Mesenchymal stem cell (in vitro differentiated cells and primary cell): ENCODE measurements around the gene NLRP3.
A peak's percentile ranks its signal among the peaks of the same experiment; 100 is the strongest.

Experiments
- DNase-seq: peaks from one replicate; pipeline ENCODE4 v3.0.0-alpha.2; 2013
- H2AFZ ChIP-seq: one replicate; pipeline ENCODE4 v1.6.1; 2013; ENCODE audit warnings: low read depth, mild to moderate bottlenecking, control low read depth, inconsistent platforms, low read length, moderate library complexity
- H2AK5ac ChIP-seq: 2 replicates; pipeline ENCODE4 v1.6.1; 2013; ENCODE audit warnings: low read length, moderate library complexity, mild to moderate bottlenecking, inconsistent platforms; ENCODE audit not compliant: severe bottlenecking
- H2BK120ac ChIP-seq: one replicate; pipeline ENCODE4 v1.6.1; 2013; ENCODE audit warnings: low read depth, mild to moderate bottlenecking, inconsistent platforms, low read length, moderate library complexity
- H2BK12ac ChIP-seq, 2 experiments: one replicate each; pipeline ENCODE4 v1.6.1; 2013; ENCODE audit warnings: inconsistent platforms in 2 of 2, low read length in 2 of 2, mild to moderate bottlenecking in 2 of 2, moderate library complexity in 2 of 2, control low read depth in 1 of 2
- H2BK15ac ChIP-seq: one replicate; pipeline ENCODE4 v1.6.1; 2013; ENCODE audit warnings: mild to moderate bottlenecking, low read depth, inconsistent platforms; ENCODE audit not compliant: poor library complexity, severe bottlenecking
- H2BK5ac ChIP-seq: 2 replicates; pipeline ENCODE4 v1.6.1; 2013; ENCODE audit warnings: low read depth, mild to moderate bottlenecking, low read length, control low read depth, inconsistent platforms; ENCODE audit not compliant: poor library complexity, severe bottlenecking
- H3K14ac ChIP-seq, 2 experiments: one replicate each; pipeline ENCODE4 v1.6.1; 2013; ENCODE audit warnings: inconsistent platforms in 2 of 2, low read length in 2 of 2, control low read depth in 1 of 2, mild to moderate bottlenecking in 1 of 2, moderate library complexity in 1 of 2
- H3K18ac ChIP-seq, 2 experiments: one replicate each; pipeline ENCODE4 v1.6.1; 2013; ENCODE audit warnings: inconsistent platforms in 2 of 2, low read length in 2 of 2, control low read depth in 1 of 2, low read depth in 1 of 2, mild to moderate bottlenecking in 1 of 2
- H3K23ac ChIP-seq, 2 experiments: one replicate each; pipeline ENCODE4 v1.6.1; 2013; ENCODE audit warnings: inconsistent platforms in 2 of 2, low read length in 2 of 2, mild to moderate bottlenecking in 2 of 2, moderate library complexity in 2 of 2, control low read depth in 1 of 2
- H3K27ac ChIP-seq: 2 replicates; pipeline ENCODE4 v1.5.1; 2013; ENCODE audit warnings: mild to moderate bottlenecking, moderate library complexity, low read length, control low read depth, inconsistent platforms; ENCODE audit not compliant: poor library complexity, severe bottlenecking
- H3K27me3 ChIP-seq, 2 experiments: 2 replicates each; pipeline versions ENCODE4 v1.6.1 to v1.7.0; 2013; ENCODE audit warnings: low read length in 2 of 2, mild to moderate bottlenecking in 2 of 2, moderate library complexity in 2 of 2, control low read depth in 1 of 2, inconsistent platforms in 1 of 2; ENCODE audit not compliant: control insufficient read depth in 1 of 2, insufficient read depth in 1 of 2
- H3K36me3 ChIP-seq, 2 experiments: 2 replicates each; pipeline versions ENCODE4 v1.6.1 to v1.7.0; 2013; ENCODE audit warnings: low read length in 2 of 2, control low read depth in 1 of 2, inconsistent platforms in 1 of 2, low read depth in 1 of 2, mild to moderate bottlenecking in 1 of 2; ENCODE audit not compliant: insufficient read depth in 2 of 2, control insufficient read depth in 1 of 2
- H3K4ac ChIP-seq, 2 experiments: one replicate each; pipeline ENCODE4 v1.6.1; 2013; ENCODE audit warnings: inconsistent platforms in 2 of 2, low read length in 2 of 2, mild to moderate bottlenecking in 2 of 2, moderate library complexity in 2 of 2, control low read depth in 1 of 2, low read depth in 1 of 2
- H3K4me1 ChIP-seq: 2 replicates; pipeline ENCODE4 v1.6.1; 2013; ENCODE audit warnings: low read depth, low read length, control low read depth; ENCODE audit not compliant: control insufficient read depth, insufficient read depth
- H3K4me2 ChIP-seq: 2 replicates; pipeline ENCODE4 v1.6.1; 2013; ENCODE audit warnings: low read length, mild to moderate bottlenecking, inconsistent platforms; ENCODE audit not compliant: poor library complexity, severe bottlenecking
- H3K4me3 ChIP-seq, 2 experiments: 2 replicates each; pipeline versions ENCODE4 v1.5.1 to v1.7.0; 2013; ENCODE audit warnings: low read length in 2 of 2, mild to moderate bottlenecking in 2 of 2, control low read depth in 1 of 2, low read depth in 1 of 2; ENCODE audit not compliant: insufficient read depth in 1 of 2
- H3K79me1 ChIP-seq: replicated peaks from 2 replicates; pipeline ENCODE4 v1.6.1; 2013; ENCODE audit warnings: mild to moderate bottlenecking, control low read depth, low read length, inconsistent platforms; ENCODE audit not compliant: poor library complexity, severe bottlenecking
- H3K9ac ChIP-seq: 2 replicates; pipeline ENCODE4 v1.7.0; 2013; ENCODE audit warnings: mild to moderate bottlenecking, low read length, moderate library complexity
- H3K9me3 ChIP-seq: 2 replicates; pipeline ENCODE4 v1.7.0; 2013; ENCODE audit warnings: mild to moderate bottlenecking, low read length; ENCODE audit not compliant: control insufficient read depth
- H4K8ac ChIP-seq: one replicate; pipeline ENCODE4 v1.6.1; 2013; ENCODE audit warnings: inconsistent platforms, mild to moderate bottlenecking, low read length, moderate library complexity
- H4K91ac ChIP-seq: one replicate; pipeline ENCODE4 v1.6.1; 2013; ENCODE audit warnings: mild to moderate bottlenecking, low read length, inconsistent platforms
- WGBS: methylation state at CpG from one replicate; pipeline ENCODE4 v1.1.7; 2013; ENCODE audit warnings: mixed read lengths; 5-methylcytosine and 5-hydroxymethylcytosine counted together

The NLRP3 gene

DNA sequence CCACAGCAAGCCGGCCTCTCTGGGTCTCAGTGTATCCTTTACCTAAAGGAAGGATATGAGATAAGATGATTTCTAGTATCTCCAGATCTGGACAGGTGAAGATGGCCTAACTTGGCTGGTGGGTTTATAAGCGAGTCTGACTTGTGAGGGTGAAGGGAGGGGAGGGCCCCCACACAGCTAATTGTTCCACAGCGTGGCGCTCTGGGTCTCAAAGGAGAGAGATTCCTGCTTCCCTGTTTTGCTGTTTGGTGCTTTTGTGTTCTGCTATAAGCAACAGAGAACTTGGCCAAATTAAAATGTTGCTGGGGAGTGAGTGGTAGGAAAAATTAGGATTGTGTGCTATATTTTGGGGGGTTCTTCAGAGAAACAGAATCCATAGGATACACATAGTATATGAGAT, 28.9 kb upstream of the NLRP3 start:
- Histone ChIP-seq H2BK120ac (no peak overlapping the region), H3K14ac (no peak overlapping the region), H4K91ac (no peak overlapping the region), H2BK5ac (no peak overlapping the region), H3K9me3 (no peaks in the 10 kb centered on the region), H3K4ac (no peak overlapping the region), H3K79me1 (no peaks in the 10 kb centered on the region), H2AFZ (no peak overlapping the region), H3K27ac (no peak overlapping the region), H4K8ac (no peak overlapping the region), H3K18ac (no peak overlapping the region), H2BK12ac (no peak overlapping the region), H3K36me3 (no peaks in the 10 kb centered on the region), H2BK15ac (no peak overlapping the region), H3K27me3 (peaks cover 0 to 5% of the 10 kb centered on the region in 2 experiments), H3K4me3 (no peak overlapping the region), H3K4me2 (no peak overlapping the region), H3K23ac (no peak overlapping the region), H2AK5ac (no peak overlapping the region), H3K4me1 (peaks cover 1% of the 10 kb centered on the region), H3K9ac (peak overlapping the region; percentile 55)
- DNase-seq = no peak
- 90% methylated on average over 4 of the region's 4 CpGs for WGBS

DNA sequence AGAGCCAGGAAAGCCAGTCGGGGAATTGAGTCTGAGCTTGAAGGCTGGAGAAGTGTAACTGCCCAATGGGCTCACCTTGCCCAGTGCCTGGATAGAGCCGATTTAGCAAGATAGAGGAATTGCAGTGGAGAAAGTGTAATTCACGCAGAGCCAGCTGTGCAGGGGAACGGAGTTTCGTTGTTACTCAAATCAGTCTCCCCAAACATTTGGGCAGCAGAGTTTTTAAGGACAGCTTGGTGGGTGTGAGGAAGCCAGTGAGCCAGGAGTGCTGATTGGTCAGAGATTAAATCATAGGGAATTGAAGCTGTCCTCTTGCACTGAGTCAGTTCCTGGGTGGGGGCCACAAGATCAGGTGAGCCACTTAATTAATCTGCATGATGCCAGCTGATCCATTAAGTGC, 28.4 kb upstream of the NLRP3 start:
- Histone ChIP-seq H3K4me3 (no peak overlapping the region), H2AK5ac (no peak overlapping the region), H2BK120ac (no peak overlapping the region), H4K8ac (no peak overlapping the region), H2AFZ (no peak overlapping the region), H2BK12ac (no peak overlapping the region), H2BK15ac (no peak overlapping the region), H3K14ac (no peak overlapping the region), H3K4me1 (peaks cover 1% of the 10 kb centered on the region), H3K9ac (no peak overlapping the region), H3K27ac (no peak overlapping the region), H3K27me3 (peaks cover 0 to 5% of the 10 kb centered on the region in 2 experiments), H3K18ac (no peak overlapping the region), H3K23ac (no peak overlapping the region), H3K9me3 (no peaks in the 10 kb centered on the region), H3K36me3 (no peaks in the 10 kb centered on the region), H3K4ac (no peak overlapping the region), H3K79me1 (no peaks in the 10 kb centered on the region), H2BK5ac (no peak overlapping the region), H3K4me2 (no peak overlapping the region), H4K91ac (no peak overlapping the region)
- WGBS = 84% methylated on average over 5 of the region's 5 CpGs
- no peak for DNase-seq

DNA sequence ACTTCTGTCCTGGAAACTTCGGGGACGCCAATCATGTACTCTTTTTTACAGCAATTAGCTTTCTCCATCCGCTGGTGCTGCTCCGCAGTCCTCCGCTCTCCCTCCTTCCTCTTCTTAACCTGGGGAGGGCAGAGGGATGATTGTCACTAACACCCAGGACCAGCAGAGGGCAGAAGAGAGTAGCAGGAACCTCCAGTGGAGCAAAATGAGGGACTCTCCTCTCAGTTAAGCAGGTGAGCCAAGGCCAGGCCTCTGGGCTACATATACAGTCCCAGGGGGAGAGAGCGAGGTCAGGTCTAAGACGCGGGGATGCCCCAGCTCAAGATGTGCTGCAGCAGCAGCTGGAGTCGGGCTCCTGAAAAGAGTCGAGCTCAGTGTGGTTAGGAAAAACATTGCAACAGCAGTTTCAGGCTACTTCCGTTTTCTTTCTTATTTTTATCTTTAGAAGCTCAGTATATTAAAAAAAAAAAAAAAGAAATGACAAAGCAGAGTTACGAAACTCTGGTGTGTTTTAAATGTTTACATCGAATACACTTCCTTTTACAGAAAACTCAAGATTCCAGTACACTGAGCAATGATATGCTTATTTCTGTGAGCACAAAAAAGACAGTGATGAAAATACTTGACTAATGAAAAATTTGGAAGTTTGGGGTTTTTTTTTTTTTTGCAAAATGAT, 25.7 kb upstream of the NLRP3 start:
- H2AFZ ChIP-seq = no peak overlapping the region
- no peak overlapping the region for H4K91ac ChIP-seq
- no peaks in the 10 kb centered on the region for H3K36me3 ChIP-seq
- peak overlapping the region in 1 of 2 experiments; percentile 70 for H3K4me3 ChIP-seq
- H3K14ac ChIP-seq = no peak overlapping the region
- H2BK15ac ChIP-seq = no peak overlapping the region
- peaks cover 1% of the 10 kb centered on the region for H3K4me1 ChIP-seq
- H3K23ac ChIP-seq = no peak overlapping the region
- peaks cover 0 to 5% of the 10 kb centered on the region in 2 experiments for H3K27me3 ChIP-seq
- no peak overlapping the region for H4K8ac ChIP-seq
- no peak overlapping the region for H2BK120ac ChIP-seq
- no peaks in the 10 kb centered on the region for H3K79me1 ChIP-seq
- no peak overlapping the region for H3K4ac ChIP-seq
- H3K27ac ChIP-seq = no peak overlapping the region
- peak overlapping the region; percentile 73 for H3K9ac ChIP-seq
- H3K18ac ChIP-seq = no peak overlapping the region
- no peak overlapping the region for H2BK5ac ChIP-seq
- peak; percentile 77 for DNase-seq
- H2AK5ac ChIP-seq = no peak overlapping the region
- H3K4me2 ChIP-seq = no peak overlapping the region
- 15% methylated on average over 9 of the region's 13 CpGs for WGBS
- no peaks in the 10 kb centered on the region for H3K9me3 ChIP-seq
- H2BK12ac ChIP-seq = no peak overlapping the region

DNA sequence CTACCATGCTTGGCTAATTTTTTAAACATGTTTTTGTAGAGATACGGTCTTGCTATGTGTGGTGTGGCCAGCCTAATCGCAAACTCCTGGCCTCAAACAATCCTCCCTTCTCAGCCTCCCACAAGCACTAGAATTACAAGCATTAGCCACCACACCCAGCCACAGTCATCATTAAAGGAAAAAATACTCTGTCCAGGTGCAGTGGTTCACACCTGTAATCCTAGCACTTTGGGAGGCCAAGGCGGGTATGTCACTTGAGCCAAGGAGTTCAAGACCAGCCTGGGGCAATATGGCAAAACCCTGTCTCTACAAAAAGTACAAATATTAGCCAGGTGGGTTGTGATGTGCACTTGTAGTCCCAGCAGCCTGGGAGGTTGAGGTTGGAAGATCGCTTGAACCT, 25.0 kb upstream of the NLRP3 start:
- Histone ChIP-seq H2BK15ac (no peak overlapping the region), H3K9me3 (no peaks in the 10 kb centered on the region), H3K9ac (no peak overlapping the region), H3K79me1 (no peaks in the 10 kb centered on the region), H2AK5ac (no peak overlapping the region), H3K4ac (no peak overlapping the region), H3K4me1 (peaks cover 1% of the 10 kb centered on the region), H3K14ac (no peak overlapping the region), H2AFZ (no peak overlapping the region), H4K8ac (no peak overlapping the region), H2BK120ac (no peak overlapping the region), H3K27me3 (peaks cover 0 to 5% of the 10 kb centered on the region in 2 experiments), H3K36me3 (no peaks in the 10 kb centered on the region), H3K27ac (no peak overlapping the region), H2BK5ac (no peak overlapping the region), H2BK12ac (no peak overlapping the region), H3K18ac (no peak overlapping the region), H4K91ac (no peak overlapping the region), H3K23ac (no peak overlapping the region), H3K4me3 (no peak overlapping the region), H3K4me2 (no peak overlapping the region)
- no peak for DNase-seq
- WGBS = 93% methylated on average over 4 of the region's 4 CpGs
